Fibroblast of mammary gland (primary cell): ENCODE measurements around the gene COL23A1.

Experiments
- DNase-seq: peaks from one replicate; pipeline ENCODE4 v3.0.0-alpha.2; 2010; ENCODE audit warnings: low read depth
- H3K4me3 ChIP-seq: 2 replicates; pipeline ENCODE4 v1.5.1; 2011; ENCODE audit warnings: low read depth, mild to moderate bottlenecking, low read length, moderate library complexity; ENCODE audit not compliant: control insufficient read depth
- TF ChIP-seq, protein P1 (sequence below): conservative IDR thresholded peaks from 2 replicates; pipeline ENCODE4 v1.5.1; 2011; ENCODE audit warnings: low read depth, low read length, inconsistent platforms; ENCODE audit not compliant: control insufficient read depth, insufficient read depth

COL23A1 gene

GRCh38 chr5:178357121-178357521 is 233.1 kb downstream of the COL23A1 start:
- TF ChIP-seq, protein P1, sequence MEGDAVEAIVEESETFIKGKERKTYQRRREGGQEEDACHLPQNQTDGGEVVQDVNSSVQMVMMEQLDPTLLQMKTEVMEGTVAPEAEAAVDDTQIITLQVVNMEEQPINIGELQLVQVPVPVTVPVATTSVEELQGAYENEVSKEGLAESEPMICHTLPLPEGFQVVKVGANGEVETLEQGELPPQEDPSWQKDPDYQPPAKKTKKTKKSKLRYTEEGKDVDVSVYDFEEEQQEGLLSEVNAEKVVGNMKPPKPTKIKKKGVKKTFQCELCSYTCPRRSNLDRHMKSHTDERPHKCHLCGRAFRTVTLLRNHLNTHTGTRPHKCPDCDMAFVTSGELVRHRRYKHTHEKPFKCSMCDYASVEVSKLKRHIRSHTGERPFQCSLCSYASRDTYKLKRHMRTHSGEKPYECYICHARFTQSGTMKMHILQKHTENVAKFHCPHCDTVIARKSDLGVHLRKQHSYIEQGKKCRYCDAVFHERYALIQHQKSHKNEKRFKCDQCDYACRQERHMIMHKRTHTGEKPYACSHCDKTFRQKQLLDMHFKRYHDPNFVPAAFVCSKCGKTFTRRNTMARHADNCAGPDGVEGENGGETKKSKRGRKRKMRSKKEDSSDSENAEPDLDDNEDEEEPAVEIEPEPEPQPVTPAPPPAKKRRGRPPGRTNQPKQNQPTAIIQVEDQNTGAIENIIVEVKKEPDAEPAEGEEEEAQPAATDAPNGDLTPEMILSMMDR = no peak
- no peak overlapping the region for H3K4me3 ChIP-seq
- DNase-seq = no peak

GRCh38 chr5:178356431-178356872 is 233.7 kb downstream of the COL23A1 start:
- TF ChIP-seq, protein P1 = no peak
- DNase-seq = no peak
- no peak overlapping the region for H3K4me3 ChIP-seq

DNA sequence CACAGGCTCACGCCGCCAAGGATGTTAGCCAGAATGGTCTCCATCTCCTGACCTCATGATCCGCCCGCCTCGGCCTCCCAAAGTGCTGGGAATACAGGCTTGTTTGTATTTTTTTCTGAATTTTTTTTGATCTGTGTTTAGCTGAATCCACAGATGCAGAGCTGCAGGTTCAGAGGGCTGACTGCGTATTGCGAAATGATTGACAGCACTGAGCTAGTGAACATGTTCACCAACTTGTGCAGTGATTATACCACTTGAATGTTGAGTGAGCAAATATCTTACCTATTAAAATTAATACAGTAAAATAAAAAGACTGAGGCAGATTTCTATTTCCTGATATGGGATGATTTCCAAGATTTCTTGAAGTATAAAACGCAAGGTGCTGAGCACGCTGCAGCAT is 234.5 kb downstream of the COL23A1 start:
- TF ChIP-seq, protein P1 = no peak
- DNase-seq = no peak
- no peak overlapping the region for H3K4me3 ChIP-seq

DNA sequence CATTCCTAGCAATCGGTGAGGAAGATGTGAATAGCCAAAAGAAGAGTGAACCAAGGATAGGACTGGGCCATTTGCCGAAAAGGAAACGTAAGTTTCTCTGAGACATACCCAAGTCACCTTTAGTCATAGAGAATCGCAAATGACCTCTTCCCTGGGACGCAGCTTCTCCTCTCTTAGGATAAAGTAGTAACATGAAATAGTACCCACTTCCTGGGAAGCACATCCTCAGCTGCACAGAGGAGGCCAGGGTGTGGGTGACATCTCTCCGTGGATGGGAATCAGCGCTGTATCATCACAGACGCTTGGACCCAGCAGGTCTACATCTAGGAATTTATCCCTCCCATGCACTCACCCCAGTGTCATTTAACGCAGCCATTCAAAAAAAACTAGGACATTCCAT is 236.7 kb downstream of the COL23A1 start:
- no peak overlapping the region for H3K4me3 ChIP-seq
- no peak for DNase-seq
- TF ChIP-seq, protein P1 = no peak

GRCh38 chr5:178352035-178352349 is 238.2 kb downstream of the COL23A1 start:
- no peak overlapping the region for H3K4me3 ChIP-seq
- no peak for DNase-seq
- TF ChIP-seq, protein P1 = no peak

DNA sequence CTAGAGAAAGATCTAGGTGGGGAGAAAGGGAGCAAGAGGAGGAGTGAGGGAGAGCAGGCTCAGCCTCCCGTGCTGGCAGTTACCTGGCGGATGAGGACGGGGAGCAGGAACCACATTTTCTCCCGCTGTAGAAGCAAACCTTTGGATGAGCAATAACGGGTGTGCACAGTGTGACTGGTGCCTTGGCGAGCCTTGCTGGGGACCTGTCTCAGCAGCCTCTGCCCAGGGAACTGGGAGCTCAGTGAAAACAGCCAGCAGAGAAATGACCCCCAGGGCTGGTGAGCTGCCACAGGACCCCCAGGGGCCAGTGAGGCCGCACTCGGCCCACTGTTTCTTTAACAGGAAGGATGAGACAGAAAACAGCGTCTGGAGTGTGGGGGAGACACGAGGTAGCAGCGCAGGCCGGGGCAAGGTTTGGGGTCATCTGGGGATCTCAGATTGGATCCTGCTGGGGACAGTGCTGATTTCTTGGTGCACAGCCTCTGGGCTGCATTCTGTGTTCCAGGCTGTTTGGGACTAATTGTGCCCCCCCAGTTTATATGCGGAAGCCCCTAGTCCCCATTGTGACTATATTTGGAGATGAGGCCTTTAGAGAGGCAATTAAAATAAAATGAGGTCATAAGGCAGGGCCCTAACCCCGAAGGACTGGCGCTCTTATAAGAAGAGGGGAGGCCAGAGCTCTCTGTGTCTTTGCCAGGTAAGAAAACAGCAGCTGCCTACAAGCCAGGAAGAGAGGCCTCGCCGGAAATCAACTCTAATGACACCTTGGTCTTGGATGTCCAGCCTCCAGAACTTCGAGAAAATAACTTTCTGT is 238.8 kb downstream of the COL23A1 start:
- DNase-seq = no peak
- TF ChIP-seq, protein P1 = no peak
- H3K4me3 ChIP-seq = no peak overlapping the region
